ENCODE results near the gene DACT1.
A peak's percentile ranks its signal among the peaks of the same experiment; 100 is the strongest.

Gene DACT1

DNA sequence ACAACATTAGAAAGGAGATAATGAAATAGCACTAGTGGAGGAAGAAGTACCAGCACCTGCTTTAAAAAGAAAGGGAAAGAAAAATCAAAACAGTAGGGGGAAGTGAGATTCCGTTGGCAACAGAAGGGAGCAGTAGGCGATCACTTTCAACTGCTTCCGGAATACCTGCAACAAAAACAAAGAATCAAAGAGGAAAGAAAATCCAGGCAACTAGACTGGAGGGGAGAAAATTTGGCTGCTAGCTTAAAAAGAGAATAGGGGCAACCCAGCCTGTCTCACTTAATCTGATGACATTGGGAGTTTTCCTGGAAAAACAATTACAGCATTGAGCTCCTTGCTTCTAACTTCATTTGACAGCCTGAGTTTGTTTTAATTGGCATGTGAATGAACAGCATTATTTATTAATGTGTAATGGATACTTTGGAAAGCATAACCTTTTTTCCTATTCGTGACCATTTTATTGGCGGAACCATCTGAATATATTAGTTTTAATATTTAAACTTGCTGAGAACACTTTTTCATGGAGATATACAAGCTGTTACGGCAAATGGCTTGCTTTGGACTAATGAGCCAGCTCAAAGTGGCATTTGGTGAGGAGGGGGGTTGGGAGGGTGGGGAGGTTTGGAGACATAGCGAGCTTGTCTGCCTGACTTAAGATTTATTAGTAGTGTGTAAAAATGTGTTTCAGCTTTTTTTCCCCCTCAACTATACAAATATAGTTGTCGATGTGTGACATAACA, 2.5 kb upstream of the DACT1 start:
- H3K9ac ChIP-seq: no peak overlapping the region
- H3K4me2 ChIP-seq: peak overlapping the region; percentile 99
- peaks cover 50% of the 10 kb centered on the region for H3K4me1 ChIP-seq
- peak overlapping the region; percentile 48 for H3K27ac ChIP-seq
- no peak for TF ChIP-seq Cebpa-rat (IDR thresholded peaks at IDR 0.05)
- no peaks in the 10 kb centered on the region for H3K36me3 ChIP-seq
- no peaks in the 10 kb centered on the region for H4K20me1 ChIP-seq
- H3K9me3 ChIP-seq: no peaks in the 10 kb centered on the region
- H3K27me3 ChIP-seq: peaks cover 7% of the 10 kb centered on the region; the same call in 1 of the 2 replicates
- H3K4me3 ChIP-seq: peak overlapping the region; percentile 32; the same call in 1 of the 2 replicates

DNA sequence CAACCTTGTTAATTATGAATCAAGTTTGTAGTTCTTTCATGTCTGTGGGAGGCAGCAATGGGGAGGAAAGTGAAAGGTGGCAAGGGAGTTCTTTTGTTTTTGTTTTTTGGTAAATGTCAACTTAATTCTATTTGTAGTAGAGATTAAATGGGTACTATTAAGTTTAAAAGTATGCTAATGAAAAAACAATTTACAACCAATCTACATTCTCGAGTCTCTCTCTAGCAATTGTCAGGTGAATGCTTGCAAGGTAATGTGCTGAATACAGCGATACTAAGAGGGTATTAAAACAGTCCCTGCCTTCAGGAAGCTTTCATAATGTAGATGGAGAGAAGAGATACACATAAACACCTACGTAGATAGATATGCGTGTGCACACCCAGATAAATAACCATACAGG, 1.6 kb upstream of the DACT1 start:
- no peak for TF ChIP-seq Cebpa-rat (IDR thresholded peaks at IDR 0.05)
- H3K27ac ChIP-seq: no peak overlapping the region
- no peak overlapping the region for H3K4me3 ChIP-seq
- peak overlapping the region; percentile 99 for H3K4me2 ChIP-seq
- H3K36me3 ChIP-seq: 0 out of 2 replicates have a peak, but pooled peaks cover under 1% of the 10 kb centered on the region
- H3K9ac ChIP-seq: no peak overlapping the region
- H3K9me3 ChIP-seq: no peaks in the 10 kb centered on the region
- H3K27me3 ChIP-seq: peaks cover 7% of the 10 kb centered on the region; the same call in 1 of the 2 replicates
- no peaks in the 10 kb centered on the region for H4K20me1 ChIP-seq
- H3K4me1 ChIP-seq: peaks cover 51% of the 10 kb centered on the region

GRCh38 chr14:58637040-58637390, 747 bp upstream of the DACT1 start:
- no peak for TF ChIP-seq Cebpa-rat (IDR thresholded peaks at IDR 0.05)
- Histone ChIP-seq H3K4me2 (peak overlapping the region; percentile 99), H3K4me3 (peak overlapping the region; percentile 89), H3K36me3 (peaks cover 10% of the 10 kb centered on the region), H3K9me3 (no peaks in the 10 kb centered on the region), H3K27ac (no peak overlapping the region; the same call in 1 of the 2 replicates), H3K27me3 (peaks cover 7% of the 10 kb centered on the region; the same call in 1 of the 2 replicates), H4K20me1 (no peaks in the 10 kb centered on the region), H3K4me1 (peaks cover 51% of the 10 kb centered on the region), H3K9ac (peak overlapping the region; percentile 64)

GRCh38 chr14:58638231-58639197, 752 bp downstream of the DACT1 start:
- peak overlapping the region; percentile 76 for H3K27ac ChIP-seq
- H3K4me1 ChIP-seq: peaks cover 54% of the 10 kb centered on the region
- peaks cover 24% of the 10 kb centered on the region for H3K36me3 ChIP-seq
- peak overlapping the region; percentile 89 for H3K4me3 ChIP-seq
- H3K9ac ChIP-seq: peak overlapping the region; percentile 83
- peaks cover 7% of the 10 kb centered on the region; the same call in 1 of the 2 replicates for H3K27me3 ChIP-seq
- H3K9me3 ChIP-seq: no peaks in the 10 kb centered on the region
- H3K4me2 ChIP-seq: peak overlapping the region; percentile 99
- TF ChIP-seq Cebpa-rat (IDR thresholded peaks at IDR 0.05): no peak
- no peaks in the 10 kb centered on the region for H4K20me1 ChIP-seq

DNA sequence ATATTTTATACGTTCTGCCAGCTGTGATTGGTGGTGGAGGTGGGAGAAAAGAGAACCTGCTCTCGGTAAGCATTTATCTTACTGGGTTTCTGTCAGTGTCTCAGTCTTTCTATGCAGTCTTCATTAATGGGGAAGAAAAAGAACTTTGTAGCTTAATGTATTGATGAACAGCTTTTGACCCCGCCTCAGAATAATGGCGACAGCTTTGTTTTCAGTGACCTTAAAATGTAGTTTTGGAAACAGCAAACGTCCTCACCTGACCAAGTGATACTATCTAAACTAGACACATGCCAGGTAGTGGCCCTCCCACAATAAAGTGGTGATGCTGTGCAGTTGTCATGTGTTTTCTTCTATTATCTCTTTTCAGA, 1.4 kb downstream of the DACT1 start:
- peaks cover 7% of the 10 kb centered on the region; the same call in 1 of the 2 replicates for H3K27me3 ChIP-seq
- no peaks in the 10 kb centered on the region for H3K9me3 ChIP-seq
- H3K4me1 ChIP-seq: peaks cover 51% of the 10 kb centered on the region
- peak overlapping the region; percentile 83 for H3K9ac ChIP-seq
- no peak overlapping the region for H3K27ac ChIP-seq
- no peak for TF ChIP-seq Cebpa-rat (IDR thresholded peaks at IDR 0.05)
- H3K36me3 ChIP-seq: peaks cover 26% of the 10 kb centered on the region
- H4K20me1 ChIP-seq: no peaks in the 10 kb centered on the region
- H3K4me2 ChIP-seq: peak overlapping the region; percentile 99
- H3K4me3 ChIP-seq: peak overlapping the region; percentile 89

DNA sequence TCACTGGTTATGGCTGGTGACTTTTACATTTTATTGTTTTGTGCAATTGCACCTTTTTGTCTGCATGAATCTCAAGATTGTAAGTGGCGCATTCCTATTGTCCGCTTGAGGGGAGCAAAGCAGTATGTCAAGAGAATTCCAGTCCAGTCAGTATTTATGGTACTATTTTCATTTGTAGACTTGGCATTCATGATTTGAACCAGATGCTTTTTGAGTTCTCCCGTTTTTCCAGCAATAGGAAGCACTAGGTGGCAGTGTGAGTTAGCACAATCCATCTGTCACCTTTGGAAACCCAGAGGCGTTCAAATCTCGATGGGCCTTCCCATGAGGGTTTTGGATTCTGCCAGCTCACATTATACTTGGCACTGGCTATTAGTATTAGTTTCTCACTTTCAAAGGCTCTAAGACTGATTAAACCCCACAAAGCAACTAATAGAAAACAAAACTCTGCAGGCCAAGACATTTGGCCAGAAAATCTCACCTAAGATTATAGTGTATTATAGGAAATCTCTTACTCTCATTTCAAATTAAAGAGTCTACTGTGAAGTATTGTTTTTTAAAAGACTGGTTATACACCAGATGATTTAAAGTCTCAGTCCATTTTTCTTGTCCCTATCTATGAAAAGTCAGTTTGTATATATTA, 2.2 kb downstream of the DACT1 start:
- Histone ChIP-seq H4K20me1 (no peaks in the 10 kb centered on the region), H3K27me3 (peaks cover 7% of the 10 kb centered on the region; the same call in 1 of the 2 replicates), H3K4me2 (peak overlapping the region; percentile 99), H3K4me1 (peaks cover 43% of the 10 kb centered on the region), H3K4me3 (peak overlapping the region; percentile 89; the same call in 1 of the 2 replicates), H3K9me3 (no peaks in the 10 kb centered on the region), H3K36me3 (peaks cover 26% of the 10 kb centered on the region), H3K9ac (0 out of 2 replicates have a peak overlapping the region, but pooled peaks have one; percentile 83), H3K27ac (no peak overlapping the region)
- TF ChIP-seq Cebpa-rat (IDR thresholded peaks at IDR 0.05): no peak

DNA sequence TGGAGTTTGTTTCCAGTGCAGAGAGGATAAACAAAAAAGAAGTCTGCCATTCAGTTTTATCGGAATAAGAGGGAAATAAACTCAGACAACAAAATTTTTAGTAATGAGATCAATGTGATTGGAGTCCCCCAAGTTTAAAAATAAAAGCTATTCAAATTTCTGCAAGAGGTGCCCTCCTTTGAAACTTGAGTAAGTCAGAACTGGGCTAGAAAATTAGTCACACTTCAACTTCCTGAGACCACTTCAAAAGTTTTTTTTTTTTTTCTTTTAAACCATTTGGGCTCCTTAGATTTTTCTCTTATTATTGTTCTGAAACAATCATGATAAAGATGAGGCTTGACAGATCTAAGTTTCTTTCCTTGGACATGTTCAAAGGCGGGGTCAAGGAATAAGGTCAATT, 3.2 kb downstream of the DACT1 start:
- H3K4me2 ChIP-seq: no peak overlapping the region
- peaks cover 33% of the 10 kb centered on the region for H3K4me1 ChIP-seq
- peaks cover 36% of the 10 kb centered on the region for H3K36me3 ChIP-seq
- H4K20me1 ChIP-seq: no peaks in the 10 kb centered on the region
- no peak overlapping the region for H3K4me3 ChIP-seq
- H3K9me3 ChIP-seq: peaks cover 6% of the 10 kb centered on the region
- H3K9ac ChIP-seq: no peak overlapping the region
- peaks cover 7% of the 10 kb centered on the region; the same call in 1 of the 2 replicates for H3K27me3 ChIP-seq
- H3K27ac ChIP-seq: no peak overlapping the region
- no peak for TF ChIP-seq Cebpa-rat (IDR thresholded peaks at IDR 0.05)

DNA sequence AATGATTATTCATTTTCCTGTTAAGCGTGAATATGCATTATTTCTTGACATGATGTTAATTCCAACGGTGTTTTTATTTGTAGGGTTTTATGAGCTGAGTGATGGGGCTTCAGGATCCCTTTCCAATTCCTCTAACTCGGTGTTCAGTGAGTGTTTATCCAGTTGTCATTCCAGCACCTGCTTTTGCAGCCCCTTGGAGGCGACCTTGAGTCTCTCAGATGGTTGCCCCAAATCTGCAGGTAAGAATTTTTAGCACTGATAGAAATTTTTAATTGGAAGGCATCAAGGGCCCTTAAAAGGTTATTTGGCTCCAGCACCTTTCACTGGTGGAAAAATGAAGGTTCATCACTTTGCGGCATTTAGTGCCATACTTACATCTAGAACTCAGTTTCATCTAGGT, 3.7 kb downstream of the DACT1 start:
- no peak for TF ChIP-seq Cebpa-rat (IDR thresholded peaks at IDR 0.05)
- H3K4me2 ChIP-seq: no peak overlapping the region
- no peak overlapping the region for H3K27ac ChIP-seq
- H3K27me3 ChIP-seq: peaks cover 7% of the 10 kb centered on the region; the same call in 1 of the 2 replicates
- H3K36me3 ChIP-seq: peaks cover 41% of the 10 kb centered on the region
- H3K4me3 ChIP-seq: no peak overlapping the region
- peaks cover 11% of the 10 kb centered on the region for H3K9me3 ChIP-seq
- peaks cover 27% of the 10 kb centered on the region for H3K4me1 ChIP-seq
- no peak overlapping the region for H3K9ac ChIP-seq
- no peaks in the 10 kb centered on the region for H4K20me1 ChIP-seq

- no peak overlapping the region for H3K4me2 ChIP-seq
- H3K27me3 ChIP-seq: peaks cover 7% of the 10 kb centered on the region; the same call in 1 of the 2 replicates
- H4K20me1 ChIP-seq: no peaks in the 10 kb centered on the region
- peaks cover 15% of the 10 kb centered on the region for H3K9me3 ChIP-seq
- TF ChIP-seq Cebpa-rat (IDR thresholded peaks at IDR 0.05): no peak
- peaks cover 53% of the 10 kb centered on the region for H3K36me3 ChIP-seq
- H3K9ac ChIP-seq: no peak overlapping the region
- no peak overlapping the region for H3K27ac ChIP-seq
- H3K4me1 ChIP-seq: peaks cover 19% of the 10 kb centered on the region
- H3K4me3 ChIP-seq: no peak overlapping the region
Measured at GRCh38 chr14:58643366-58643765, 5.6 kb downstream of the DACT1 start.
